Measurements from ENCODE around the gene VPS18.

DNA sequence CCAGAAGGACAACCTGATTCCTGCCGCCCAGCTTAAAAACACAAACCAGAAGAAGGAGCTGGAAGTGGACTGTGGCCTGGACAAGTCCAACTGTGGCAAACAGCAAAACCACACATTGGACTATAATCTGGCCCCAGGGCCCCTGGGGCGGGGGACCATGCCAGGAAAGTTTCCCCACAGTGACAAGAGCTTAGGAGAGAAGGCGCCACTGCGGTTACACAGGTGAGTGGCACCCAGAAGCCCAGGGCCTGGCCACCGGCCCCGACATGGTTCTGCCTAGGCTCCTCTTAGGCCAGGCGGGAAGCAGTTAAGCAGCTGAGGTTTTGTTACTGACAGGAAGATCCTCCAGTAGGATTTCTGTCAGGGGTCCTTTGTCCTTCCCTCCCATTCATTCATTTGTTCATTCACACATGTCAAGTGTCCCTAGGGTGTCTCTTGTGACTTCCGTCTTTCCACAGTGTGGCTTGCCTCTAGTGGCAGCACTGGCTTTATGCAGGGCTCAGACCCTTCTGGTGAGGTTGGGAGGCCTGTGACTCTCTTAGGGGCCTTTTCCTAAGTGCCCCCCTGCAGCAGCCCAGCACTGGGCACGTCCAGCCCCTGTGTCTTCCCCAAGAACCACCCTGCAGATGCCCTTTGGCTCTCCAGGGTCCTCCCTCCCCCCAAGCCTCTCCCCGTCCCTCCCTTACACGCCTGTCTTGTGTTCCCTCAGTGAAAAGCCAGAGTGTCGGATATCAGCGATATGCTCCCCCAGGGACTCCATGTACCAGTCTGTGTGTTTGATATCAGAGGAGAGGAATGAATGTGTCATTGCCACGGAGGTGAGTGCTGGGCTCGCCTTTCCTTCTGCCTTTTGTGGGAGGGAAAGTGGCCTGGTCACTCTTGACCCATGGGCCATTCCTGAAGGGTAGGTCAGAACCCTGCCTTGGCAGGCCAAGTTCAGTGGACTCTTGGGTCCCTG, 42.7 kb downstream of the VPS18 start:
- TF ChIP-seq TAF1 (IDR thresholded peaks at IDR 0.05; ENCODE audit: low read depth), result no peak
- TF ChIP-seq, protein P1, sequence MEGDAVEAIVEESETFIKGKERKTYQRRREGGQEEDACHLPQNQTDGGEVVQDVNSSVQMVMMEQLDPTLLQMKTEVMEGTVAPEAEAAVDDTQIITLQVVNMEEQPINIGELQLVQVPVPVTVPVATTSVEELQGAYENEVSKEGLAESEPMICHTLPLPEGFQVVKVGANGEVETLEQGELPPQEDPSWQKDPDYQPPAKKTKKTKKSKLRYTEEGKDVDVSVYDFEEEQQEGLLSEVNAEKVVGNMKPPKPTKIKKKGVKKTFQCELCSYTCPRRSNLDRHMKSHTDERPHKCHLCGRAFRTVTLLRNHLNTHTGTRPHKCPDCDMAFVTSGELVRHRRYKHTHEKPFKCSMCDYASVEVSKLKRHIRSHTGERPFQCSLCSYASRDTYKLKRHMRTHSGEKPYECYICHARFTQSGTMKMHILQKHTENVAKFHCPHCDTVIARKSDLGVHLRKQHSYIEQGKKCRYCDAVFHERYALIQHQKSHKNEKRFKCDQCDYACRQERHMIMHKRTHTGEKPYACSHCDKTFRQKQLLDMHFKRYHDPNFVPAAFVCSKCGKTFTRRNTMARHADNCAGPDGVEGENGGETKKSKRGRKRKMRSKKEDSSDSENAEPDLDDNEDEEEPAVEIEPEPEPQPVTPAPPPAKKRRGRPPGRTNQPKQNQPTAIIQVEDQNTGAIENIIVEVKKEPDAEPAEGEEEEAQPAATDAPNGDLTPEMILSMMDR (IDR thresholded peaks at IDR 0.05; ENCODE audit: poor library complexity, severe bottlenecking), result peak; percentile 55
- TF ChIP-seq POLR2AphosphoS5 (IDR thresholded peaks at IDR 0.05), result no peak
- no peak for TF ChIP-seq EP300 (conservative IDR thresholded peaks at IDR 0.05; ENCODE audit: poor library complexity, severe bottlenecking)
- TF ChIP-seq SMC3 (conservative IDR thresholded peaks at IDR 0.05; ENCODE audit: poor library complexity), result no peak
- TF ChIP-seq EZH2 (IDR thresholded peaks at IDR 0.05; ENCODE audit: borderline replicate concordance, insufficient read depth, low read length, poor library complexity, severe bottlenecking), result no peak
- TF ChIP-seq MXI1 (conservative IDR thresholded peaks at IDR 0.05; ENCODE audit: poor library complexity, severe bottlenecking), result no peak
- TF ChIP-seq RAD21 (conservative IDR thresholded peaks at IDR 0.05), result no peak

Data from neural cell (in vitro differentiated cells).